ENCODE results near the gene EBF3. TPM values are rescaled to one million over a fixed set of nuclear protein-coding genes. Genes with fewer than 3 reads are reported as not detected.

The EBF3 gene
- total RNA-seq, 1 experiment from 2014 or later: 56.2 TPM

- peak; percentile 91 for DNase-seq (ENCODE audit: low spot score)
- CTCF ChIA-PET: interaction anchor here (0.6 kb wide), 1 partner anchor 19 kb away, joined by 6 read pairs; no protein-coding TSS in a partner anchor
- no peak overlapping the region for H3K27ac ChIP-seq (ENCODE audit: low read depth, low read length, poor library complexity, severe bottlenecking)
- POLR2A ChIA-PET (ENCODE audit: low non-redundant PET): no interaction called here
- no TSS peak for BruUV-seq (replicated peaks)
- TF ChIP-seq CTCF (conservative IDR thresholded peaks at IDR 0.05; ENCODE audit: low read depth, low read length) (peak; percentile 89), EZH2 (IDR thresholded peaks at IDR 0.05; ENCODE audit: borderline replicate concordance, low read depth, low read length, poor library complexity, severe bottlenecking) (no peak)
- H3K9me3 ChIP-seq (ENCODE audit: low read depth, low read length, poor library complexity, severe bottlenecking): no peaks in the 10 kb centered on the region
- peaks cover 16% of the 10 kb centered on the region for H3K27me3 ChIP-seq (replicated peaks; ENCODE audit: insufficient read depth, low read depth, low read length, poor library complexity)
- no peaks in the 10 kb centered on the region for H3K36me3 ChIP-seq (ENCODE audit: insufficient read depth, low read length, poor library complexity, severe bottlenecking)
- intact Hi-C loops (cut with micrococcal nuclease; ENCODE audit: unreplicated experiment): loop anchor here (1.0 to 10.0 kb wide), 4 partner anchors 675 to 1434 kb away; no protein-coding TSS in a partner anchor
- peak overlapping the region; percentile 53 for H3K4me3 ChIP-seq (ENCODE audit: low read depth, low read length, poor library complexity, severe bottlenecking)
- H3K4me1 ChIP-seq (ENCODE audit: insufficient read depth, low read length, poor library complexity, severe bottlenecking): peaks cover 34% of the 10 kb centered on the region
Observed at GRCh38 chr10:129968853-129969183, 4.7 kb upstream of the EBF3 start.

GRCh38 chr10:129968020-129968852 lies 4.2 kb upstream of the EBF3 start:
- ChIA-PET POLR2A (ENCODE audit: low non-redundant PET) (no interaction called here), CTCF (interaction anchor here (0.6 kb wide), 2 partner anchors 18 to 90 kb away, joined by 5 to 6 read pairs; no protein-coding TSS in a partner anchor)
- Histone ChIP-seq H3K9me3 (ENCODE audit: low read depth, low read length, poor library complexity, severe bottlenecking) (no peaks in the 10 kb centered on the region), H3K36me3 (ENCODE audit: insufficient read depth, low read length, poor library complexity, severe bottlenecking) (no peaks in the 10 kb centered on the region), H3K27me3 (replicated peaks; ENCODE audit: insufficient read depth, low read depth, low read length, poor library complexity) (peaks cover 10% of the 10 kb centered on the region), H3K4me3 (ENCODE audit: low read depth, low read length, poor library complexity, severe bottlenecking) (peak overlapping the region; percentile 53), H3K4me1 (ENCODE audit: insufficient read depth, low read length, poor library complexity, severe bottlenecking) (peaks cover 34% of the 10 kb centered on the region), H3K27ac (ENCODE audit: low read depth, low read length, poor library complexity, severe bottlenecking) (no peak overlapping the region)
- intact Hi-C loops (cut with micrococcal nuclease; ENCODE audit: unreplicated experiment): loop anchor here (10.0 kb wide), 2 partner anchors 803 to 1433 kb away; no protein-coding TSS in a partner anchor
- no TSS peak for BruUV-seq (replicated peaks)
- DNase-seq (ENCODE audit: low spot score): no peak
- TF ChIP-seq EZH2 (IDR thresholded peaks at IDR 0.05; ENCODE audit: borderline replicate concordance, low read depth, low read length, poor library complexity, severe bottlenecking) (no peak), CTCF (conservative IDR thresholded peaks at IDR 0.05; ENCODE audit: low read depth, low read length) (no peak)

- TF ChIP-seq EZH2 (IDR thresholded peaks at IDR 0.05; ENCODE audit: borderline replicate concordance, low read depth, low read length, poor library complexity, severe bottlenecking): no peak
- no peak for TF ChIP-seq CTCF (conservative IDR thresholded peaks at IDR 0.05; ENCODE audit: low read depth, low read length)
- peaks cover 6% of the 10 kb centered on the region for H3K36me3 ChIP-seq (ENCODE audit: insufficient read depth, low read length, poor library complexity, severe bottlenecking)
- no peaks in the 10 kb centered on the region for H3K9me3 ChIP-seq (ENCODE audit: low read depth, low read length, poor library complexity, severe bottlenecking)
- H3K27ac ChIP-seq (ENCODE audit: low read depth, low read length, poor library complexity, severe bottlenecking): no peak overlapping the region
- CTCF ChIA-PET: interaction anchor here (0.6 kb wide), 1 partner anchor 89 kb away, joined by 5 read pairs; no protein-coding TSS in a partner anchor
- intact Hi-C loops (cut with micrococcal nuclease; ENCODE audit: unreplicated experiment): loop anchor here (10.0 kb wide), 2 partner anchors 803 to 1433 kb away; no protein-coding TSS in a partner anchor
- peaks cover 34% of the 10 kb centered on the region for H3K4me1 ChIP-seq (ENCODE audit: insufficient read depth, low read length, poor library complexity, severe bottlenecking)
- no peak for DNase-seq (ENCODE audit: low spot score)
- POLR2A ChIA-PET (ENCODE audit: low non-redundant PET): no interaction called here
- H3K4me3 ChIP-seq (ENCODE audit: low read depth, low read length, poor library complexity, severe bottlenecking): no peak overlapping the region
- peaks cover 7% of the 10 kb centered on the region for H3K27me3 ChIP-seq (replicated peaks; ENCODE audit: insufficient read depth, low read depth, low read length, poor library complexity)
- BruUV-seq (replicated peaks): no TSS peak
Observed at GRCh38 chr10:129967579-129968019, 3.5 kb upstream of the EBF3 start.

Measured in A673 (cell line).